SKM-1 treated with dmso at 0.1 percent for 144 hours (cell line): ENCODE measurements around the gene NR1H4.
"Not testable (repeated sequence)": the region's sequence is repeated elsewhere in the genome, so short reads cannot be mapped to it uniquely, and the experiment has no call there.

Experiments
- DNase-seq: peaks from one replicate; lab custom pipeline; 2025; ENCODE audit not compliant: unreplicated experiment; lab: John Stamatoyannopoulos, UW

Gene NR1H4

DNA sequence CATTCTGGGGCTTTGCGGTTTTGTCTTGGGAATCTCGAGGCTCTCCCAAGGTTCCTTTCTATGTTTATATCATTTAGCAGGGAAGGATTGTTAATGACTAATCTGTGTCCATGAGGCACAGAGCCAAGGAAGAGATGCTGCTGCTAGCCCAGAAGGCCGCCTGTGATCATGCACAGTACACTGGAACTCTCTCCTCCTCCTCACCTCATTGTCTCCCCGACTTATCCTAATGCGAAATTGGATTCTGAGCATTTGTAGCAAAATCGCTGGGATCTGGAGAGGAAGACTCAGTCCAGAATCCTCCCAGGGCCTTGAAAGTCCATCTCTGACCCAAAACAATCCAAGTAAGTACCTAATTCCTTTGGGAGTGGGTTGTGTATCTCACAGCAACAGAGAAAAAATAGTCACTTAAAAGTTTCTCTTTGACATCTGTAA is at the start of gene NR1H4:
NR1H4 (plus strand) TSS at position 151 of the 435 bp plus-strand sequence. CDS start 19,458 bp downstream, outside the sequence.
- no peak for DNase-seq

DNA sequence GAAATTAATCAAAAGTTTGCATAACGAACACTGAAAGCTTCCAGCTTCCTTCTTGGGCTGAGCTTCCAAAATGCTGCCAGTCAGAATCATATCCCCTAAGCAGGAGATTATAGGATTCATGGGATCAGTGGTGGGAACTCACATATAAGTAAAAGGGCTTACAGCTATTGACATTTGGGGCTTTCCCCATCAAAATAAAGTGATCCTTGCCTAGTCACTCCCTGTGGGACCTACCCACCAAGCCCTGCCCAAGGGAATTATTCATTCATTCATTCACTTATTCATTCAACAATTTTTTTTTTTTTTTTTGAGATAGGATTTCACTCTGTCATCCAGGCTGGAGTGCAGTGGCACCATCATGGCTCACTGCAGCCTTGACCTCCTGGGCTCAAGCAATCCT is 47.5 kb upstream of the NR1H4 start:
- DNase-seq: no peak

DNA sequence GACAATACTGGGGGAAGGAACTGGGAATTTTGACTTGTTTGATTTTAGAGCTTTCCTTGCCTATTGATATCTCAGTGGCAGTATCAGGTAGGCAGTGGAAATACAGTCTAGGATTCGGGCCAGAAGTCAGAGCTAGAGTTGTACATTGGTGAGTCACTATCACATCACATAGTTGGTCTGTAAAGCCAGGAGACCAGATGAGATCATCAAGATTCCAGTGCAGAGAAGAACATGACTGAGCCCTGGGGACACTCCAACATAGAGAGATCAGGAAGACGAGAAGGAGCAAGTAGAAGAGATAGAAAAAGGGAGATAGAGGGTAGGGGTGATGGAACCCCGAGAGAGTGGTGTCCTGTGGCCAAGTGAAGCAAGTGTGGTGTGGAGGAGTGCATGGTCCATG is 46.6 kb upstream of the NR1H4 start:
- no peak for DNase-seq

GRCh38 chr12:100430251-100430650 is 43.4 kb upstream of the NR1H4 start:
- DNase-seq: not testable (repeated sequence)

- DNase-seq: no peak
These were observed 40.0 kb upstream of the NR1H4 start for GRCh38 chr12:100433701-100434100.

GRCh38 chr12:100434177-100434576 is 39.5 kb upstream of the NR1H4 start:
- DNase-seq: no peak

DNA sequence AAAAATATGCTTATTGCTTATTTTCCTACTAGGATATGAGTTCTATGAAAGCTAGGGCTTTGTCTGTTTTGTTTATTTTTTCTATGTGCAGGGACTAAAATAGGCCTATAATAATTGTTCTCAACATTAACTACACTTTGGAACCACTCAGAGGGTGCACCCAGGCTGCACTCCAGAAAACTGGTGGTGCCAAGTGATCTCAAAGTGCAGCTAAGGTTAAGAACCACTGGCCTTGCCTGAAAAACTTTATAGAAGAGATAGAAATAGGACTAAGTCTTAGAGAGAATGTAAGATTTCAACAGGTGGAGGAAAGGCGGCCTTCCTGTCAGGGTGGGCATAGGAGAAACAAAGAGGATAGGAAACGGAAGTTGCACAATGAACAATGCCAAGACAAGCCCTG is 37.7 kb upstream of the NR1H4 start:
- no peak for DNase-seq

DNA sequence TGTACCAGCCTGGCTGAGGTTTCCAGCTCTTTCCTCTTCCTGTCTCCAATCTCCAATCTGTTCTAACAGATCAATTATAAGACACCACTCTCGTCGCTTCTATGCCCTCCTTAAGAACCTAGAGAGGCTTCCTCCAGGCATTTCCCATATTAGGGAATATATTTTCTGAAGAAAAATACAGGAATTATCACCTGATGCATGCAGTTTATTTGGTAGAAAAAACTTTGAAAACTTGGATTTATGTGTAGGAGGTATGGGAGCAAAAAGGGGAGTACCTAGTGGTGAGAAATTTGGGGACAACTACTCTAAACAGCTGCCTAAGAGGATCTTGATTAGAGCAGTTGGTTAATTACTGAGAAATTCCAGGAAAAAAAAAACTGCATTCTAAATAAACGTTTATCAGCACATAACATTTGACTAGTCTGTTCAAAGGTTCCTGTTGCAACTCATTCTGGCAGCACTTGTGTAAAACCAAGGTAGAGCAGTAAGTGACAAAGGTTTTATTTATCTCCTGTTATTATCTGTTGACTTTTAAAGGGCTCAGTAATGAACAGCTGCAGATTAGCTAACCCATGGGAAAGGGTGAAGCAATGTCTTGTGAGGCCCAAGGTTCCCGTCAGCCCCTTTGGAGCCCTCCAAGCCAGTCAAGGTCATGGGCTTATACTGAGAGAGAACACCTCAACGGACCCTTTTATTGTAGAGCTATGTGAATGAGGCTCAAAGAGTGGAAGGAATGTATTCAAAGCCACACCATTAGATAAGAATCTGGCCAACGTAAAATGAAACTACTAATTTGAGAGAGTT is 36.4 kb upstream of the NR1H4 start:
- DNase-seq: no peak

- DNase-seq: no peak
These were observed 33.9 kb upstream of the NR1H4 start for GRCh38 chr12:100439797-100440196.

- DNase-seq: no peak
These were observed 31.3 kb upstream of the NR1H4 start for GRCh38 chr12:100442403-100442802.

- DNase-seq: no peak
These were observed 30.2 kb upstream of the NR1H4 start for GRCh38 chr12:100443434-100443833.

GRCh38 chr12:100445081-100445481 is 28.6 kb upstream of the NR1H4 start:
- peak; percentile 48 for DNase-seq

DNA sequence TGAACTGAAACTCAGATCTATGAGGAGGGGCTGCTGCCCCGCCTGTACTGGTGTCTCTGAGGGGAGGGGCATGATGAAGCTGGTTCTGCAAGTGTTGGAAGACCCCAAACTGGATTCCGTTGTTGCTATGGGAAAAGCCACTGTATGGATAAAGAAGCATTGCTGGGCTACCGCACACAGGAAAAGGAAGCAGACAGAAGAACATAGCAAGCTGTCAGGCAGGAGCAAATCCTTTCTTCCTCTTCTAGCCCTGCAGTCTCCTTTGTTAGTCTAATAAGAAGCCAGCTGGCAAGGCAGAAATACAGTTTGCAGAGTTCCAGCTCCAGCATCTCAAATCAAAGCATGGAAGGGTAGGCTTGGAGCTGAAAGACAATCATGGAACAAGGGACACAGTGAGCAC is 26.3 kb upstream of the NR1H4 start:
- no peak for DNase-seq

DNA sequence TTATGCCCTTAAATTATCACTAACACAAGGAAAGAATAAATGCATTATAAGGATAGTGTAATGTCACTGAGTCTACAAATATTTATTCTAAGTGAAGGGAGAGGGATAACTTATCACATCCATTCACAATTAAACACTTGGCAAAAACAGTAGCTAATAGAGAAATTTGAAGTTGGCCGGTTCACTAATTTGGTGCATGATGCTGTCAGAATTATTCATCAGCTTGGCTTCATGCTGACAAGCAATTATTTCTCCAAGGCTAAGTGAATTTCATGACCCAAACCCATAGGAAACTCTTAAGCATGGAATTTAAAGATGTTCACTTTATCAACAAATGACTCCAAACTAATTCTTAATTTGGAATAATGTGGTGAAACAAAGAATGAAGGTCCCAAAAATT is 25.0 kb upstream of the NR1H4 start:
- no peak for DNase-seq

DNA sequence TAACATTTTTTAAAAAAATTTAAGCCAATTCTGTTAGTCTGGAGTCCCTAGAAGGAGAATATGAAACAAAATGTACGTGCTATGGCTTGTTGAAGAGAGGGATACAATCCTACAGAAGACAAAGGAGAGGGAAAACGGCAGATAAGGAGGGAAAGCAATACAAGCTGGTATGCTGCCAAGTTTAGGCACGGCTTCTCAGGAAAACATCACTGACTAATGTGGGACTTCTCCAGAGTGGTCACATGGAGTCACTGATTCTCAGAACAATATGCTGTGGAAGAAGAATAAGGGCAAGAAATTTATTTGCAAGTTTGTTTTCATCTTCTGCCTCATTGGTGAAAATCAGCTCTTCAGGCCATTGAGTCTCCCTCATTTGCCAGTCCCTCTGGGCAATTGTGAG is 22.9 kb upstream of the NR1H4 start:
- no peak for DNase-seq

DNA sequence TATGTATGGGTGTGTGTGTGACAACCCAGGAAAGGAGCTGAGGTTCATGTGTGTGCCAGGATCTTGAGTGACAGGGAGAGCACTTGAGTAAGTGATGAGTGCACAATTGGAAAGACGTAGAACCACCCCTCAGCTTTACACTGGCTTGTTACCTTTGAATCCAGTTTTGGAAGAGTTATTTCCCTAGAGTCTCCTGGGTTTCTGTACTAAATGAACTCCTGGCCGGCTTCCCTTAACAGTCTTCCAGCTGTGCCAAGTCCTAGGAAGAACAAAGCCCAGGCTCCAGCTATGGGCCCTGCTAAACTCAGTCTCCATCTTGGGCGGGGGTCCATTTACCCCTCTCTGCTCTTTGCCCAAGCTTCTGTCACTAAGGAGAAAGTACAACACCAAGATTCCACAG is 19.7 kb upstream of the NR1H4 start:
- DNase-seq: no peak

- no peak for DNase-seq
These were observed 17.8 kb upstream of the NR1H4 start for GRCh38 chr12:100455896-100456295.

- no peak for DNase-seq
These were observed 15.5 kb upstream of the NR1H4 start for GRCh38 chr12:100458191-100458590.

GRCh38 chr12:100460702-100461101 is 13.0 kb upstream of the NR1H4 start:
- DNase-seq: no peak

DNA sequence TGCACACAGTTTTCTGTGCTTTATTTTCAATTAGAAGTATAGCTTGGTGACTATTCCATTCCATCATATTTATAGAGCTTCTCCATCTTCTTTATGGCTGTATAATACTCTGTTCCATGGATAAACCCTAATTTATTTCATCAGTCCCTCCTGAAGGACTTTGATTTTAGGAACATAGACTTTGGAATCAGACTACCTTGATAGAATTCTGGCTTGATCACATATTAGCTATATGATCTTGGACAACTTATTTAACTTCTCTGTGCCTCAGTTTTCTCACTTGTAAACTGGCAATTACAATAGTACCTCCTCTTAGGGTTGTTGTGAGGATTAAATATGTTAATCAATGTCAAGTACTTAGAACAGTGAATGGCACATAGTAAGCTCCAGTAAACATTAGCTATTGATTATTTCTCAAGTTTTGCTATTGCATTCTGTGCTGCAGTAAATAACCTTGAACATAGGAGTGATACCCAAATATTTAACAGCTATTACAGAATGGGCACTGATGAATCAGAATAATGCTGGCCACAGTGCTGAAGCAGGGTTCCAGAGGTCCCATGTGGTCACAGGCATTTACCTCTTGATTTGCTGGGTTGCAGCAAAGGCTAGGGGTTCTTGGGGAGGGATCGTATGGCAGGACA is 12.2 kb upstream of the NR1H4 start:
- DNase-seq: no peak

- DNase-seq: no peak
These were observed 10.0 kb upstream of the NR1H4 start for GRCh38 chr12:100463661-100464060.

DNA sequence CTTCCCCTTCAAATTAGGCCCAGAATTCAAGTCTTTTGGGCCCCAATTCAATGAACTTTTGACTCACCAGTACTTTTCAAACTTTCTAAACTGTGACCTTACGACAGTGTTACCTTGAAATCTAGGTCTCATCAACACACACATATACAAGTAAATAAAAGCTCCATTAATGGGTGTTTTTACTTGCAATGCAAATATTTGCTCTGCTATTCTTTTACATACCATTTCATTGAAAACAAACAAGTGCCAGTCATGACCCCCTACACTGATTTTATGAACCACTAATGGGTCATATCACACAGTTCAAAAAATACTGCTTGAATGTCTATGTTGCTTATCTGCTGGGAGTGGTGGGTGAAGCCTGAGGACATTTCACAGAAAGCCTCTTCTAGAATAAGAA is 9.1 kb upstream of the NR1H4 start:
- no peak for DNase-seq

DNA sequence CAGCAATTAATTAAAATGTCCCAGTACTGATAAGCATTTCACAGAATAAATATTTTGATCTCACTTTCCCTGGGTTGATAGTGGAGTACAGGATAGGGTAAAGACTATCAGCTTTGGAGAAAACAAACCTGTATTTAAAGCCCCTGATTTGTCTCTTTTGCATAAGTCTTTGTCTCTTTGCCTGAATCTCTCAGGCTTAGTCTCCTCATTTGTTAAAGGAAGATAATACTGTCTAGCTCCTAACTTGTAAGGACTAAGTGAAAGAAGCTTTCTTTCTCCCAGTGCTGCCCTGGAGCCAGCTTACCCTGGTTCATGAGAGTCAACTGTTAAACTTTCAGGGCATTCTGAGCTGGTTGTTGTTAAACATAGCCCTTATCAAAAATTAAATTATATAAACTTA is 5.5 kb upstream of the NR1H4 start:
- DNase-seq: no peak
